WI38 (cell line): ENCODE measurements around the gene SYT6.

ENCODE experiments used
- H3K4me3 ChIP-seq: 2 replicates; pipeline ENCODE4 v1.5.1; 2011; ENCODE audit warnings: low read depth, mild to moderate bottlenecking, control low read depth, low read length
- CTCF ChIP-seq: IDR thresholded peaks from 2 replicates; pipeline ENCODE4 v1.5.1; 2012; ENCODE audit warnings: low read depth, mild to moderate bottlenecking, control low read depth, low read length

Gene SYT6

GRCh38 chr1:114117654-114118053 is 36.0 kb downstream of the SYT6 start:
- no peak for TF ChIP-seq CTCF
- no peak overlapping the region for H3K4me3 ChIP-seq

GRCh38 chr1:114116086-114116485 is 37.6 kb downstream of the SYT6 start:
- no peak for TF ChIP-seq CTCF
- no peak overlapping the region for H3K4me3 ChIP-seq

GRCh38 chr1:114114185-114115094 is 39.2 kb downstream of the SYT6 start:
- H3K4me3 ChIP-seq: no peak overlapping the region
- no peak for TF ChIP-seq CTCF

- TF ChIP-seq CTCF: no peak
- no peak overlapping the region for H3K4me3 ChIP-seq
Measured at GRCh38 chr1:114113411-114114184, 40.1 kb downstream of the SYT6 start.

GRCh38 chr1:114112775-114113174 is 40.9 kb downstream of the SYT6 start:
- no peak for TF ChIP-seq CTCF

GRCh38 chr1:114111731-114112641 is 41.7 kb downstream of the SYT6 start:
- no peak overlapping the region for H3K4me3 ChIP-seq
- TF ChIP-seq CTCF: no peak

More at GRCh38 chr1:114112775-114113174, 40.9 kb downstream of the SYT6 start:
- H3K4me3 ChIP-seq: no peak overlapping the region
